Stimulated activated CD4-positive, alpha-beta T cell treated with anti-CD3 and anti-CD28 coated beads, Interleukin-4, amount 100 ng/mL, for 4 hours (primary cell): Measurements from ENCODE around the gene SNX17.
"Not testable (repeated sequence)": the region's sequence is repeated elsewhere in the genome, so short reads cannot be mapped to it uniquely, and the experiment has no call there.

Experiments used
- DNase-seq, 2 experiments: peaks; one replicate each; pipeline ENCODE4 v3.0.0-alpha.2; 2020

The SNX17 gene, protein sequence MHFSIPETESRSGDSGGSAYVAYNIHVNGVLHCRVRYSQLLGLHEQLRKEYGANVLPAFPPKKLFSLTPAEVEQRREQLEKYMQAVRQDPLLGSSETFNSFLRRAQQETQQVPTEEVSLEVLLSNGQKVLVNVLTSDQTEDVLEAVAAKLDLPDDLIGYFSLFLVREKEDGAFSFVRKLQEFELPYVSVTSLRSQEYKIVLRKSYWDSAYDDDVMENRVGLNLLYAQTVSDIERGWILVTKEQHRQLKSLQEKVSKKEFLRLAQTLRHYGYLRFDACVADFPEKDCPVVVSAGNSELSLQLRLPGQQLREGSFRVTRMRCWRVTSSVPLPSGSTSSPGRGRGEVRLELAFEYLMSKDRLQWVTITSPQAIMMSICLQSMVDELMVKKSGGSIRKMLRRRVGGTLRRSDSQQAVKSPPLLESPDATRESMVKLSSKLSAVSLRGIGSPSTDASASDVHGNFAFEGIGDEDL

DNA sequence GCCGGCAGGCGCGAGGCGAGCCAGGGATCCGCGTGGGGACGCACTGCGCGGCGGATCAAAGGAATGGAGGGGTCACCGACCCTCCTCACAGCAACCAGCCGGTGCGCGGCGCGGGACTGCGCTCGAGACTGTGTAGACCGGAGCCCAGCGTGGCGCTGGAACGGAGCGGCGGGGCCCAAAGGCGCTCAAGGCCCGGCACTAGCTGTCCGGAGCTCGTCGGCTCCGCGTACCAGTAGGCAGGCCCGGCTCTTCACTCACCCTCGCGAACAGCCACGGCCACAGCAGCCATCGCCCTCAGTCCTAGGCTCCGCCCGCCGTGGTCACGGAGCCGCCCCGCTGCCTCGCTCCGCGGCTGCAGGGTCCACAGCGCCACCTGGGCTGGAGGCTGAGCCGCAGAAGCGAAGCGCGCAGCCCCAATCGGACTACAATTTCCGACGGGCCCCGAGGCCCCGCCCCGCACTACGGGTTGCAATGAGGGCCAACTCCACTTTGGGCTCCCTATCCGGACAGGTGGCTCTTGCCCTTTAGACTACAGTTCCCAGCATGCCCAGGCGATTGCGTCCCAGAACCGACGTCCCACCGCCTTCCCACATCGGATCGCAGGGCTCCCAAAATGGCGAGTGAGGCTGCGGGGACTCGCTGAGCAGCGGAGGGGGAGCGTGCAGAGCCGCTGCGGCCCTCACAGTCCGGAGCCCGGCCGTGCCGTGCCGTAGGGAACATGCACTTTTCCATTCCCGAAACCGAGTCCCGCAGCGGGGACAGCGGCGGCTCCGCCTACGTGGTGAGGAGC, at the start of gene SNX17, which contains the start of gene EIF2B4:
Gene SNX17, plus strand, starts transcription at position 591 of the 790 bp plus-strand sequence. Its CDS starts 128 bp downstream, at position 719.
Gene EIF2B4, minus strand, starts transcription at position 313 of the 790 bp plus-strand sequence. Its CDS starts 24 bp downstream, at position 289.
- DNase-seq = peak; percentile 98 to 100

DNA sequence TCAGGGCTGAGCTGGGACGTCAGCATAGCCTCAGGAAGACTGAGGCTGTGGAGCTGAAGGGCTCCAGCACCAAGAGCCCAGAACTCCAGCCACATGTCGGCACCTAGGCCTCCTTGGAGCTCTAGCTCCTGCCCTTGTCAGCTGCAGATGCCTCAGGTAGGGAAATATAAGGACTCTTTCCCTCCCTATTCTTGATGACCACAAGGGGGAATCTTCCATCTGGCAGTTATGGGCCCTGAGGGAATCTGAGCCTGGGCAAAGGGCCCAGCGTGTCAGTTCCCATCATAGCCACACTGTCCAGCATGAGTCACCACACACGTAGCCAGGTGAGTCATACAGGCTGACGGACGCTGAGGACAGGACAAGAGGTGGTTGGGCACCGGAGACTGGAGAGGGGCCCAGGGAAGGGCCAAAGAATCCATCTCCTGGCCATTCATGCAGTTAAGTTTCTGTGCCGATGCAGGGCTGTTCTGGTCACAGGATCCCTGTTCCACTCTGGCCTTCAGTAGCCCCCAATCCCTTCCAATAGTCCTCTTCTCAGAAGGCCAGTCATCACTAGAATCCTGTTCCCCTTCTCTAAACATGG, 49.4 kb upstream of the SNX17 start:
- DNase-seq = no peak

DNA sequence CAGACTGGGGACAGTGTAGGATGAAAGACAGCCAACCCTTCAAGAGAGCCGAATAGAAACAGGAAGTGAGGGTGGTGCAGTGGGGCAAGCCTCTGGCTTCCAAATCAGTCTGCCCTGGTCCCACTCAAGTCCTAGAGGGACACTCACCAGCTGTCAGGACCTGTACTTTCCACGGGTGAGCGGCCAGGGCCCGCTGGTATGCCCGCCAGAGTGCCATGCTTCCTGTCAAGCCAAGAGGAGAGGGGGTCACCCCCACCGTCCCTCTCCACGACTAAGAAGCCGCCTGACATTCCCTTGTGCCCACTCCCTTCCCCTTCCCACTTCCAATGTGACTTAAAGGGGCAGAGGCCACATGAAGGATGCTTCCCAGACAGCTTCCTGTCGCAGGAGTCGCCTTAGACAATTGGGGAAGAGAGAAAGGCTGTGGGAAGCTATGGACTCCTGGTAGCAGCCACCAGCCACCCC, 48.1 kb upstream of the SNX17 start:
- peak in 1 of 2 experiments; percentile 6 for DNase-seq

DNA sequence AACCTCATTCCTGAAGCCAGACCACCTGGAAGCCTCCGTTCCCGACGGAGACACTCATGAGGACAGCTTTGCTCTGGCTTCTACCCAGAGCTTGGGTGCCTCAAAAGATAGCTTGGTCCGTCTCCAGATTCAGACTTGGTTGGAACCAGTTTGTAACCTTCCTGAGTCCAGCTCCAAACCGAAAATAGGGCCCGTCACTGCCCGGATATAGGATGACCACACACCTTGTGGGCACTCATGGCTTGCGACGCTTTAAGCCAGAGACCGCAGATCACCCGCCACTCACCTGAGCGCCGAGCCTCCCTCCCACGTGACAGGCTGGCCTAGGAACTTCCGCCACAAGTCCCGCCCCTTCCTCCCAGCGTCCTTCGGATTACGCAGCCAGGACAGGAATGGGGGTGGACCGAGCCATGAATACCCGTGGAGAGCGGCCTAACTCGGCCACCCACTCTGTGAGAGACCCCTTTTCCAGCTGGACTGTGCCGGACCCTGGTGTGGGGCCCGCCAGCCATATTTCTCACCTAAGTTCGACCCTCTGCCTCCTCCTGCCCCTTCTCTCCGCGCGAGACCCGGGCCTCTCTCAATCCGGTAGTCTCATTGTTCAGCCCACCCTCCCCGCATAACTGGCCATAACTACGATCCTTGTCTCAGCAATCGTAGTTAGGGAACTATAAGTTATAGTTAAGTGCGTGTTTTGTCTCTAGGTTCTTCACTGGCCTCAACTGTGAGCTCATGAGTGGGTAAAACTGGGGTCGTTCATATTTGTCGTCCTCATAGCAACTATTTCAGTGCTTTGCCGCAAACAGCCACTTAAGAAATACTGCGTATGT, 47.4 kb upstream of the SNX17 start, which contains the start of gene MPV17:
Gene MPV17, minus strand, starts transcription at position 332 of the 830 bp plus-strand sequence. CDS start 580 bp downstream, outside the sequence.
- DNase-seq = peak; percentile 82 to 84

DNA sequence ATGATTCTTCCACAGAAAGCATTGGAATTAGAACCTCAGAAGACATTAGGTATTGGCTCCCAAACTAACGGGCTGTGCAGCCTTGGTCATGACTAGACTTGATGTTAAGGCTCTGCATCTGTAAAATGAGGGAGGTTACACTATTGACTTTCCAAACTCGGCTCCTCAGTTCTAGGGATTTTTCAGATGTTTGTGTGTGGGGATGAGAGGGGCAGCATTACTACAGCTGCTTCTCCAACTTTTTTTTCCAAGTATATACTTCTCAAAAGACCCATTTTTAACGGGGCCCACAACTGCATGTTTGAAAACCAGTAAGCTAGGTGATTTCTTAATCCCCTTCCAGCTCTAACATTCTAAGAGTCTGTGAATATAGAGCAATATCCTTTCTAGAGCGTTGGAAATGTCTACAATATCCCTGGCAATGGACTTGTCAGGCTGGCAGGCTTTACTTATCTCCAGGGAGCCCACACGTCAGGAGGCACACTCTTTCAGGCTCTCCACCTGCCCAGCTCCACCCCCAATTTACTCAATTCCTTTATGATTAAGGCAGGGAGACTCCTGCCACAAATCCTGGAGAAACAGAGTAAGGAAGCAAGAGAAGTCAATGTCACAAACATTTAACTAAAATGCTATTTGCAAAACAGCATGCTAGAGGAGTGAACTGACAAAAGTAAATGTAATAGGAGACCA, 46.7 kb upstream of the SNX17 start:
- DNase-seq = no peak

DNA sequence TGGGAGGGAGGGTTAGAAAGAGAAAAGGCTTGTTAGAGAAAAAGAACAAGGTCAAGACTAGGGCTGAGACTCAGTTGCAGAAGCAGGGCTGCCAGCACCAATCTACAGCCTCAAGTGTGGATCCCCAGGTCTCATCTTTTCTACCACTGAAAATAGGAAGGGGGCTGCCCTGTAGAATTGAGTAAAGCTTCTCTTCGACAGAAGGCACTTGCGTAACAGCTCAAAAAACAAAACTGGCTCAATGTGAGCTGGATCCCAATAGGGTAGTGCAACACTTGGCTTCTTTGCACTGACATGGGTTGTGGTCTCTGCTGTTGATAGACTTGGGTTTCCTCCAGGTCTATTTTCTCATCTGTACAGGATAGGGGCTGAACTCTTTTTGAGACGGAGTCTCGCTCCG, 45.7 kb upstream of the SNX17 start:
- no peak for DNase-seq

DNA sequence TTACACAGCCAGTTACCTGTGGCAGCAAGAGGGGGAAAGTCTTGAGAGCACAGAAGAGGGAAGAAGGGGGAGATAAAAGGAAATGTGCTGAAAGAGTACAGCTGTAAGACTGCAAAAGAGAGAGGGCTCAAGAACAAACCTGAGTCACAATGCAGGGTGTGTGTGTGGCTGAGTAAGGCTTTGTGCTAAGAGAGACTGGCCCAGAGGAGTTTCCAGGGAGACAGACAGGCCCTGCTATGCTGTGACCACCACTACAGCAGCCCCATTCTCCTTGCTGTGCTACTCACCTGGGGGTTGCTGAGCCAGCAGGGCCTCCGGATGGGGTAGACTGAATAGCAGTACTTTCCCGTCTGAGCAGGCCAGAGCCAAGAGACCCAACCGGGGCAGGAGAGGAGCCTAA, 35.1 kb upstream of the SNX17 start:
- no peak for DNase-seq

DNA sequence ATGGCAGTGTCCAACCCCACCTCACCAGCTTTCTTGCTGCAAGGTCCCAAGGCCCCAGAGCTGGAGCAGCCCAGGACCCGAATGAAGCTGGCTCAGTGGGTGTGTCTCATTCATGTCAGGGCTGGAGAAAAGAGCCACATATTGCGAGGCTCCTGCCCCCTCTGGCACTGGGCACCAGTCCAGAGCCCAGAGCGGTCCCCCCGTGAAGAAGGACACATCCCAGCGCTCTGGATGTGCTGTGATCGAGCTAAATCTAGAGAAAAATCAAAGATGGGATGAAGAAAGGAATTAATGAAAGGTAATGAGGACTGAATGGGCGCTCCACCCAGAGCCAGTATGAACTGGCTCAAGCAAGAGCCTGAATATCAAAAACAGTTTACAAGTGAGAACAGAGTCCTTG, 34.2 kb upstream of the SNX17 start:
- DNase-seq = no peak

DNA sequence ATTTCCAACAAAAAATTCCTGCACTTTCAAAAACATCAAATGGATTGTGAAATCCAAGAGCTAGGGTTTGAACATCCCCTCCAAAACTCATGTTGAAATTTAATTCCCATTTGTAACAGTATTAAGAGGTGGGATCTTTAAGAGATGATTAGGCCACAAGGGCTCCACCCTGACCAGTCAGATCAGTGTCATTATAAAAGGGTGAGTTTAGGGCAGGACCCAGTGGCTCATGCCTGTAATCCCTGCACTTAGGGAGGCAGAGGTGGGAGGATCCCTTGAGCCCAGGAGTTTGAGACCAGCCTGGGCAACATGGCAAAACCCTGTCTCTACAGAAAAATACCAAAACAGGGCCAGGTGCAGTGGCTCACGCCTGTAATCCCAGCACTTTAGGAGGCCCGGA, 22.8 kb upstream of the SNX17 start:
- no peak for DNase-seq

DNA sequence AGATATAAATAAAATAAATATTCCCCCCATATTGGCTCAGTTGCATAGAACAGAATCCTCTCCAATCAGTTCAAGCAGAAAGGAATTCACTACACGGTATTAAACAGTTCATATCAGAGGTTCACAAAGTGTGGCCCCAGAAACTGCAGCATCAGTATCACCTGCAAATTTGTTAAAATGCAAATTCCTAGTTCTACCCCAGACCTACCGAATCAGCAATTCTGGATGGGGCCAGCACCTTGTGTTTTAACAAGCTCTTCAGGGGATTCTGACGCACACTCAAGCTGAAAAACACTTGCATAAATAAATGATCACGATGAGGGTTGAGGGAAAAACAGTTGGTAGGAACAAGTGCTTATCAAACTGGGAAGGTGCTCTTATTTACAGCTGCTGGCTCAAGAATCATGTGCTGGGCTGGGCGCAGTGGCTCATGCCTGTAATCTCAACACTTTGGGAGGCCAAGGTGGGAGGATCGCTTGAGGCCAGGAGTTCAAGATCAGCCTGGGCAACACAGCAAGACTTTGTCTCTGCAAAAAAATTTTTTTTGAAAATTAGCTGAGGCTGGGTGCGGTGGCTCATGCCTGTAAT, 20.2 kb upstream of the SNX17 start:
- no peak for DNase-seq

DNA sequence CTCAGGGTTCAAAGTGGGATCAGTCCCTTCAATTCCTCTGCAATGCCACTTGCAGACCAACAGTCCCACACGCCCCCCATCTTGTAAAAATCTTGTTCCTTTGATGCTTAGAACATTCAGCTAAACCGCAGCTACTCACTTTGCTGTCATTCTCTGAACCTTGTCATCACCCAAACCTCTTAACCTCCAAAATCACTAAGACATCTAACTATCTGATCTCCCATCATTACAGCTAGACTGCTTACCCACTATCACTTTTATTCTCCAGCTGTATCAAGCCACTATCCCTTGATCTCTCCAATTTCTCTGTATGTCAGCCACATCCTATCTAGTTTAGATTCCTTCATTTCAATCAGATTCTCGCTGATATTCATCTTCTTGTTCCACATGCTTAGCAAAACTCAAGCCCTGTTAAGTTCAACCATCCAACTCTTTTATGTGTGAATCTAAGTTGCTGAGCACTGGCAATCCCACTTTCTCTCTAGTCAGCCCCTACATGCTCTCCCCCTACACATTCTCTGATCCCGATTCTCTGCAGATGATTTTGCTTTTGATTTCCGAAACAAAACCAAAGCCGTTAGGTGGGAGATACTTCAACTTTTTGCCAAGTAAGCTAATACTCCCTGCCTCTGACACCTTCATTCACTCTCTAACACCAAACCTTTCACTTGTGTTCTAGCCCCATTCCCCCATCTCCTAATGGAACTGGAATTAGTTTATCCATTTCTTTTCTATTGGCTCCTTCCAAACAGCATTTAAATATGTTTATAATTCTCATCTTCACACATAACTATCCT, 18.4 kb upstream of the SNX17 start:
- no peak for DNase-seq

DNA sequence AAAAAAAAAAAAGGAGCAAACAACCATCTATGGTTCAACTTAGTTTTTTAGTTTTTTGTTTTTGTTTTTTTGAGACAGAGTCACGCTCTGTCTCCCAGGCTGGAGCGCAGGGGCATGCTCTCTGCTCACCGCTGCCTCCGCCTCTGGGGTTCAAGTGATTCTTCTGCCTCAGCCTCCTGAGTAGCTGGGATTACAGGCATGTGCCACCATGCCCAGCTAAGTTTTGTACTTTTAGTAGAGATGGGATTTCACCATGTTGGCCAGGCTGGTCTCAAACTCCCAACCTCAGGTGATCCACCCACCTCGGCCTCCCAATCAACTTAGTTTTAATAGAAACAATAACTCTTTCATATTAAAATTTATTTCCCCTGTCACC, 17.0 kb upstream of the SNX17 start:
- not testable (repeated sequence) for DNase-seq

DNA sequence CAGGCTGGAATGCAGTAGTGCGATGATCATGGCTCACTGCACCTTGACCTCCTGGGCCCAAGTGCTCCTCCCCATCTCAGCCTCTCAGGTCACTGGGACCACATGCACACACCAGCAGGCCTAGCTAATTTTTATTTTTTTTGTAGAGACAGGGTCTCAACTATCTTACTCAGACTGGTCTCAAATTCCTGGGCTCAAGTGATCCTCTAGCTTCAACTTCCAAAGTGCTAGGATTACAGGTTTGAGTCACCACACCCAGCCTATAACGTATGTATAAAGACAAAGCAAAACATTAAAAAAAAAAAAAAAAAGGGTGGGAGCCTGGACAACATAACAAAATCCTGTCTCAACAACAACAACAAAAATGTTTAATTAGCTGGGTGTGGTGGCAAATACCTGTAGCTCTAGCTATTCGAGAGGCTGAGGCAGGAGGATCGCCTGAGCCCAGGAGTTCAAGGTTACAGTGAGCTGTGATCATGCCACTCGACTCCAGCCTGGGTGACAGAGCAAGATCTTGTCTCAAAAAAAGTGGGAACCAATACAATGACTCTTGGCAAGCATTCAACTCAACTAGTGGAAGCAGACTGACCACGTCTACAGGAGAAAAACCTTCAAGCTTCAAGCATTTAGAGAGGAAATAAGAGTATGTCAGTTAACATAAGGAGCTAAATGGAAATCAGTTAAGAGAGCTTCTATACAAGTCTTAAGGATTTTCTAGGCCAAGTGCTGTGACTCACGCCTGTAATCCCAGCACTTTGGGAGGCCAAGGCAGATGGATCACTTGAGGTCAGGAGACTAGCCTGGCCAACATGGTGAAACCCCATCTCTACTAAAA, 16.4 kb upstream of the SNX17 start:
- no peak for DNase-seq

DNA sequence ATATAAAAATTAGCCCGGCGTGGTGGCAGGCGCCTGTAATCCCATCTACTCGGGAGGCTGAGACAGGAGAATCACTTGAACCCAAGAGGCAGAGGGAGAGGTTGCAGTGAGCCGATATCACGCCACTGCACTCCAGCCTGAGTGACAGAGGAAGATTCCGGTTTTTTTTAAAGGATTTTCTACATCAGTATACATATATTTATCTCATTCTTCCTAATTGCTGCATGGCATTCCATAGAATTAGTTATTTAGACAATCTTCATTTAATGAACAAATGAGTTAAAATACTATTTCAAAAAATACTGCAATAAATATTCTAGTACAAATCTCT, 15.9 kb upstream of the SNX17 start:
- no peak for DNase-seq

DNA sequence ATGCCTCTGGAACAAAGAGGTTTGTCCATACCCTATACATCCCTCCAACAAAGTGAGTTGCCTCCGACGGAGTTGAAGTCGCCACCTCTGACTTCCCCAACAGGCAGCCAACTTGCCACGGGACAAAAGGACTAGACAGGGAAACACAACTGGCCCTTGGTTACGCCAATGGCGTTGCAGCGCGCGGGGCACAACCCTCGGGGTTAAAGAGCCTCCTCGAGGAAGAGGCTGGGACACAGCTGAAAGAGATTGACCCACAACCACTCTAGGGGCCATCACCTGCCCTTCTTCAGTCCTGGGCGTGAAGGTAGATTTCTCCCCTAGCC, 14.4 kb upstream of the SNX17 start:
- DNase-seq = no peak

DNA sequence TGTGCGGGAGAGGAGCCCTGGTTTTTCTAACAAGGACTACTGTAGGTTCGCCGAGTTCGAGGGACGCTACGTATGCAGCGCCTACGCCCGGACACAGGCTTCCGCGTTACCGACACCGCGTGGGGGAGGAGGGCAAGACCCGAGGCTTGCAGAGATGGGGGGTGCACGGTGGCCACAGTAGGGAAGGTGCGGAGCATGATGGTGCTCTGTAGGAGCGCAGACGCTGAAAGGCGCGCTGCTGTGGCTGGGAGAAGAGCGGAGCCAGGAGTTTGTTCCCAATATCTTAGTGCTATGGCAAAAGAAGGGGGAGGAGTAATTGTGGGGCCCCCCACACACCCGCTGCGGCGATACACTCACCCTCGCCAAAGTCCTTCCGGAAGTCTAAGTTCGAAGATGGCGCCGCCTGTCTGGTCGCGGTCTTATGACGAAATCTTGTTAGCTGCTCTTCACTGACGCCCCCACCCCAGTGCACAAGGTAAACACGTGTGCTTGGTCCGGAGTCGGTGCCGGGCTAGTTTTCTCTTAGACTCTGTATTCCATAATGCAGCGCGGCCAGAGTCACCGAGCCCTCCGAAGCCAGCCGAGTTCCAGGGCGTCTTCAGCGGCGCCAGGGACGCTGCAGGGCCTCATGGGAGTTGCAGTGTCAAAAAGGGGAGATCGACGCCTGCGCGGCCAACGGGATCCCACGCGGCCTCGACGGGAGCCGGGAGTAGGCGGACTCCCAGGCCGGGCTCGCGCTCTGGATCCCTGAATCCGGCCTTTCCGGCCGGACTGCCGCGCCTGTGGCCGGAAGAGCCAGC, 13.8 kb upstream of the SNX17 start, which contains the start of gene GTF3C2:
Gene GTF3C2, minus strand, starts transcription at position 383 of the 800 bp plus-strand sequence. CDS start 13,210 bp downstream, outside the sequence.
- peak; percentile 82 to 93 for DNase-seq

DNA sequence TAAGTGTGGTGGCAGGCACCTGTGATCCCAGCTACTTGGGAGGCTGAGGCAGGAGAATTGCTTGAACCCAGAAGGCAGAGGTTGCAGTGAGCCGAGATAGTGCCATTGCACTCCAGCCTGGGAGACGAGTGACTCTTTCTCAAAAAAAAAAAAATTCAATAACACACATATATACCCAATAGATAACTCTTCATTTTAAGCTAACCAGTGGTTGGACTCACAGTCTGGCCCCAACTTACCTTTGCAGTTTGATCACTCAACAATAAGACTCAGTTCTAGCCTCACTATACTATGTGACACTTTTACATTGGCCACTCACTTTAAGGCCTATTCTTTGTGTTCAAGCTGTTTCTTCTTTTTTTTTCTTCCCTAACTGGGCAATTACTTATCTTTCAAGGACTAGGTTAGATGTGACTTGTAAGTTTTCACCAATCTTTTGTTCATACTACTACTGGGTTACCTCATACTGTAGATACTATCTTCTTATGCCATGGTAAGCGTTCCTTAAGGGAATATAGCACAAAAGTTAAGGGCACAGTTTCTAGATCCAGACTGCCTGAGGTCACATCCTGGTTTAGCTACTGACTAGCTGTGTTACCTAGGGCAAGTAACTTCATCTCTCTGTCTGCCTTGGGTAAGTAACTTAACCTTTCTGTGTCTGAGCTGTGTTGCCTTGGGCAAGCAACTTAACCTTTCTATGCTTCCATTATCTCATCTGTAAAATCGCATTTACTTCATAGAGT, 7.6 kb upstream of the SNX17 start:
- DNase-seq = no peak

DNA sequence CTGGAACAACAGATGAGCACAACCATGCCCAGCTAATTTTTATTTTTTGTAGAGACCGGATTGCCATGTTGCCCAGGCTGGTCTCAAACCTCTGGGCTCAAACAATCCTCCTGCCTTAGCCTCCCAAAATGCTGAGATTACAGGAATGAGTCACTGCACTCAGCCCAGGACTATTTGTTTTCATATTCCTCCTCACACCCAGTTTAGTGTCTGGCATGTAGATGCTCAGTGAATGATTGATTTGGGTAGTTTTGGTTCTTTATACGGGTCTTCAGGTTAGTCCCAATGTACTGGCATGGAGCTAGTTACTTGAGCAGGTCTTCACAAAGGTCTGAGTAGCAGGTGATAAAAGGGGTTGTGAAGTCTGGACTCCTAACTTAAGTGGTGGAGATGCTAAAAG, 6.5 kb upstream of the SNX17 start:
- no peak for DNase-seq
